Skeletal muscle tissue (tissue), 4 donors: Measurements from ENCODE around the gene ZNG1A. TPM values are rescaled to one million over a fixed set of nuclear protein-coding genes. Genes with fewer than 3 reads are reported as not detected.
"Not testable (repeated sequence)": the region's sequence is repeated elsewhere in the genome, so short reads cannot be mapped to it uniquely, and the experiment has no call there.

Experiments
- H3K27ac ChIP-seq: one replicate; pipeline ENCODE4 v1.7.0; 2013; ENCODE audit warnings: mild to moderate bottlenecking, low read depth, low read length, inconsistent platforms
- H3K27me3 ChIP-seq, 3 donors: one replicate each; pipeline ENCODE4 v1.7.0; 2013; ENCODE audit warnings: low read length in 3 of 3; ENCODE audit not compliant: control insufficient read depth in 3 of 3, insufficient read depth in 3 of 3
- H3K36me3 ChIP-seq, 3 donors: one replicate each; pipeline ENCODE4 v1.7.0; 2013; ENCODE audit warnings: low read length in 3 of 3; ENCODE audit not compliant: control insufficient read depth in 3 of 3, insufficient read depth in 3 of 3
- H3K4me1 ChIP-seq, 3 donors: one replicate each; pipeline ENCODE4 v1.7.0; 2013; ENCODE audit warnings: low read length in 3 of 3, mild to moderate bottlenecking in 3 of 3; ENCODE audit not compliant: control insufficient read depth in 3 of 3, insufficient read depth in 3 of 3
- H3K4me3 ChIP-seq, 3 donors: one replicate each; pipeline ENCODE4 v1.7.0; 2013; ENCODE audit warnings: low read length in 3 of 3
- H3K9ac ChIP-seq, 3 donors: one replicate each; pipeline ENCODE4 v1.7.0; 2013; ENCODE audit warnings: low read length in 3 of 3, mild to moderate bottlenecking in 3 of 3, moderate library complexity in 2 of 3, low read depth in 1 of 3
- H3K9me3 ChIP-seq, 3 donors: one replicate each; pipeline ENCODE4 v1.7.0; 2013; ENCODE audit warnings: low read length in 3 of 3; ENCODE audit not compliant: control insufficient read depth in 3 of 3
- total RNA-seq: library from RNA; depleted of rRNA; stranded (reverse); fragments of >200 nt; gene quantifications from one replicate; pipeline ENCODE4 v1.2.3, GENCODE V29; 2014
- donor health status: Osteomylitis.

Gene ZNG1A
- total RNA-seq = 25.1 TPM

GRCh38 chr9:178970-179383 lies at the start of gene ZNG1A:
TSS of gene ZNG1A (minus strand) at chr9:179056. CDS start at chr9:178969, 87 bp downstream.
- H3K9ac ChIP-seq = peak within 1 kb of the TSS in 2 of 3 donors; percentile 38 to 61
- H3K9me3 ChIP-seq, H3K4me1 ChIP-seq, H3K27ac ChIP-seq, H3K36me3 ChIP-seq, H3K27me3 ChIP-seq: not testable (repeated sequence)
- H3K4me3 ChIP-seq = peak within 1 kb of the TSS; percentile 67 to 74 (median 70)

- H3K27ac ChIP-seq = no peak overlapping the region
- H3K36me3 ChIP-seq = no peaks in the 10 kb centered on the region
- no peaks in the 10 kb centered on the region for H3K9me3 ChIP-seq
- no peak overlapping the region for H3K4me3 ChIP-seq
- H3K9ac ChIP-seq = no peak overlapping the region
- H3K4me1 ChIP-seq = peaks cover 0 to 2% (median 0%) of the 10 kb centered on the region in 3 donors
- no peaks in the 10 kb centered on the region for H3K27me3 ChIP-seq
Measured at GRCh38 chr9:227860-228259, 49.0 kb upstream of the ZNG1A start.

- no peaks in the 10 kb centered on the region for H3K36me3 ChIP-seq
- H3K27ac ChIP-seq = no peak overlapping the region
- H3K4me1 ChIP-seq = peaks cover 0 to 7% (median 0%) of the 10 kb centered on the region in 3 donors
Measured at GRCh38 chr9:224582-225520, 46.0 kb upstream of the ZNG1A start.

GRCh38 chr9:224026-224425 lies 45.2 kb upstream of the ZNG1A start:
- H3K9me3 ChIP-seq = no peaks in the 10 kb centered on the region
- peaks cover 0 to 7% (median 0%) of the 10 kb centered on the region in 3 donors for H3K4me1 ChIP-seq
- no peak overlapping the region for H3K4me3 ChIP-seq
- H3K36me3 ChIP-seq = no peaks in the 10 kb centered on the region
- no peak overlapping the region for H3K9ac ChIP-seq
- no peak overlapping the region for H3K27ac ChIP-seq
- H3K27me3 ChIP-seq = no peaks in the 10 kb centered on the region

More at GRCh38 chr9:224582-225520, 46.0 kb upstream of the ZNG1A start:
- H3K9ac ChIP-seq = no peak overlapping the region
- H3K27me3 ChIP-seq = no peaks in the 10 kb centered on the region
- no peak overlapping the region for H3K4me3 ChIP-seq
- H3K9me3 ChIP-seq = no peaks in the 10 kb centered on the region

GRCh38 chr9:223152-223551 lies 44.3 kb upstream of the ZNG1A start:
- Histone ChIP-seq H3K4me1 (peaks cover 0 to 7% (median 0%) of the 10 kb centered on the region in 3 donors), H3K4me3 (no peak overlapping the region)

GRCh38 chr9:221989-222776 lies 43.3 kb upstream of the ZNG1A start:
- Histone ChIP-seq H3K4me3 (no peak overlapping the region), H3K4me1 (peaks cover 0 to 7% (median 0%) of the 10 kb centered on the region in 3 donors), H3K36me3 (no peaks in the 10 kb centered on the region)

More at GRCh38 chr9:223152-223551, 44.3 kb upstream of the ZNG1A start:
- H3K27me3 ChIP-seq = no peaks in the 10 kb centered on the region
- H3K36me3 ChIP-seq = no peaks in the 10 kb centered on the region
- H3K27ac ChIP-seq = no peak overlapping the region
- no peaks in the 10 kb centered on the region for H3K9me3 ChIP-seq
- H3K9ac ChIP-seq = no peak overlapping the region

GRCh38 chr9:219670-220365 lies 41.0 kb upstream of the ZNG1A start:
- H3K4me1 ChIP-seq = peaks cover 3 to 14% (median 4%) of the 10 kb centered on the region in 3 donors
- H3K9me3 ChIP-seq = no peaks in the 10 kb centered on the region
- H3K27ac ChIP-seq = no peak overlapping the region
- no peaks in the 10 kb centered on the region for H3K36me3 ChIP-seq
- no peak overlapping the region for H3K9ac ChIP-seq
- H3K27me3 ChIP-seq = peaks cover 0 to 13% (median 0%) of the 10 kb centered on the region in 3 donors
- no peak overlapping the region for H3K4me3 ChIP-seq

More at GRCh38 chr9:221989-222776, 43.3 kb upstream of the ZNG1A start:
- H3K27ac ChIP-seq = no peak overlapping the region
- H3K9ac ChIP-seq = no peak overlapping the region
- no peaks in the 10 kb centered on the region for H3K27me3 ChIP-seq
- H3K9me3 ChIP-seq = no peaks in the 10 kb centered on the region

- not testable (repeated sequence) for H3K9me3 ChIP-seq, H3K9ac ChIP-seq, H3K36me3 ChIP-seq, H3K27ac ChIP-seq, H3K4me3 ChIP-seq
- Histone ChIP-seq H3K27me3 (peaks cover 0 to 17% (median 0%) of the 10 kb centered on the region in 3 donors), H3K4me1 (peaks cover 3 to 12% (median 4%) of the 10 kb centered on the region in 3 donors)
Measured at GRCh38 chr9:219036-219435, 40.2 kb upstream of the ZNG1A start.

GRCh38 chr9:217950-218349 lies 39.1 kb upstream of the ZNG1A start:
- H3K9ac ChIP-seq = no peak overlapping the region
- no peaks in the 10 kb centered on the region for H3K36me3 ChIP-seq
- peaks cover 0 to 17% (median 0%) of the 10 kb centered on the region in 3 donors for H3K27me3 ChIP-seq
- H3K27ac ChIP-seq = no peak overlapping the region
- H3K4me1 ChIP-seq = peaks cover 3 to 12% (median 4%) of the 10 kb centered on the region in 3 donors
- no peaks in the 10 kb centered on the region for H3K9me3 ChIP-seq
- H3K4me3 ChIP-seq = no peak overlapping the region
